GM08714 (cell line): ENCODE results near the gene RASSF1.

ENCODE experiments used
- H3K4me3 ChIP-seq: fragments of 200-500 bp; sonication (Bioruptor generic); 2 replicates; pipeline ENCODE4 v1.5.1; 2014; ENCODE audit warnings: mild to moderate bottlenecking, low read length, inconsistent platforms
- ZNF274 ChIP-seq: IDR thresholded peaks from 2 replicates; pipeline ENCODE4 v1.6.1; 2012; ENCODE audit warnings: mild to moderate bottlenecking, low read depth, low read length

Gene RASSF1

GRCh38 chr3:50340448-50341329 lies at the start of gene RASSF1:
TSS of gene RASSF1 (minus strand) at chr3:50340836. CDS start at chr3:50340805, 31 bp downstream.
- no peak for TF ChIP-seq ZNF274

GRCh38 chr3:50389414-50389767 lies 48.8 kb upstream of the RASSF1 start:
- H3K4me3 ChIP-seq: no peak overlapping the region
- TF ChIP-seq ZNF274: no peak

More at GRCh38 chr3:50340448-50341329, at the start of gene RASSF1:
- peak within 1 kb of the TSS; percentile 70; the same call in 1 of the 2 replicates for H3K4me3 ChIP-seq

- no peak overlapping the region for H3K4me3 ChIP-seq
- no peak for TF ChIP-seq ZNF274
These were observed 48.2 kb upstream of the RASSF1 start for GRCh38 chr3:50388720-50389413.

- TF ChIP-seq ZNF274: no peak
These were observed 47.5 kb upstream of the RASSF1 start for GRCh38 chr3:50388016-50388719.

GRCh38 chr3:50385754-50386153 lies 45.1 kb upstream of the RASSF1 start:
- no peak for TF ChIP-seq ZNF274

More at GRCh38 chr3:50388016-50388719, 47.5 kb upstream of the RASSF1 start:
- H3K4me3 ChIP-seq: no peak overlapping the region

GRCh38 chr3:50383750-50384149 lies 43.1 kb upstream of the RASSF1 start:
- no peak for TF ChIP-seq ZNF274
- H3K4me3 ChIP-seq: no peak overlapping the region

More at GRCh38 chr3:50385754-50386153, 45.1 kb upstream of the RASSF1 start:
- H3K4me3 ChIP-seq: no peak overlapping the region

- H3K4me3 ChIP-seq: no peak overlapping the region
- TF ChIP-seq ZNF274: no peak
These were observed 42.1 kb upstream of the RASSF1 start for GRCh38 chr3:50382722-50383121.

- H3K4me3 ChIP-seq: no peak overlapping the region
- TF ChIP-seq ZNF274: no peak
These were observed 40.7 kb upstream of the RASSF1 start for GRCh38 chr3:50381383-50381782.

GRCh38 chr3:50380405-50381085 lies 39.9 kb upstream of the RASSF1 start:
- H3K4me3 ChIP-seq: no peak overlapping the region
- no peak for TF ChIP-seq ZNF274

GRCh38 chr3:50378757-50379156 lies 38.1 kb upstream of the RASSF1 start:
- no peak overlapping the region for H3K4me3 ChIP-seq
- no peak for TF ChIP-seq ZNF274

- H3K4me3 ChIP-seq: no peak overlapping the region
- TF ChIP-seq ZNF274: no peak
These were observed 37.4 kb upstream of the RASSF1 start for GRCh38 chr3:50378024-50378423.

GRCh38 chr3:50375258-50375931 lies 34.8 kb upstream of the RASSF1 start:
- TF ChIP-seq ZNF274: no peak

More at GRCh38 chr3:50375258-50375931, 34.8 kb upstream of the RASSF1 start:
- H3K4me3 ChIP-seq: no peak overlapping the region
